CD14-positive monocyte (primary cell): ENCODE results near the gene PKLR. TPM values are rescaled to one million over a fixed set of nuclear protein-coding genes. Genes with fewer than 3 reads are reported as not detected.

Source experiments
- DNase-seq, 3 donors: peaks; one replicate each; pipeline ENCODE4 v3.0.0-alpha.2; 2011 to 2022
- H2AFZ ChIP-seq: 2 replicates; pipeline ENCODE4 v1.6.0; 2012; ENCODE audit warnings: mild to moderate bottlenecking, low read depth, low read length, inconsistent platforms; ENCODE audit not compliant: insufficient read depth, poor library complexity, severe bottlenecking
- H3K27ac ChIP-seq, 2 donors: 1 replicate in 1 of 2; 2 replicates in 1 of 2; pipeline ENCODE4 v1.5.1; 2012 to 2013; ENCODE audit warnings: low read length in 2 of 2, control low read depth in 1 of 2, inconsistent platforms in 1 of 2, low read depth in 1 of 2, mild to moderate bottlenecking in 1 of 2
- H3K27me3 ChIP-seq, 2 donors: one replicate each; pipeline versions ENCODE4 v1.6.0 to v1.6.1; 2011 to 2013; ENCODE audit warnings: low read length in 2 of 2; ENCODE audit not compliant: control insufficient read depth in 2 of 2, insufficient read depth in 2 of 2
- H3K36me3 ChIP-seq, 2 donors: replicated peaks in 1 of 2; 1 replicate in 1 of 2; 2 replicates in 1 of 2; pipeline versions ENCODE4 v1.5.1 to v1.6.1; 2012 to 2013; ENCODE audit warnings: low read length in 2 of 2, control low read depth in 1 of 2, inconsistent platforms in 1 of 2, mild to moderate bottlenecking in 1 of 2; ENCODE audit not compliant: insufficient read depth in 2 of 2, control insufficient read depth in 1 of 2
- H3K4me1 ChIP-seq, 2 donors: 1 replicate in 1 of 2; 2 replicates in 1 of 2; pipeline versions ENCODE4 v1.5.1 to v1.6.1; 2012 to 2013; ENCODE audit warnings: low read length in 2 of 2, control low read depth in 1 of 2, inconsistent platforms in 1 of 2, mild to moderate bottlenecking in 1 of 2, moderate library complexity in 1 of 2; ENCODE audit not compliant: insufficient read depth in 2 of 2, control insufficient read depth in 1 of 2
- H3K4me2 ChIP-seq: replicated peaks from 2 replicates; pipeline ENCODE3; 2012; ENCODE audit warnings: low read length, moderate library complexity, mild to moderate bottlenecking; ENCODE audit not compliant: poor library complexity, severe bottlenecking; ENCODE audit errors: extremely low read depth
- H3K4me3 ChIP-seq, 3 experiments: fragments of 200-600 bp in 1 of 3; sonication (generic) in 1 of 3; replicated peaks in 1 of 3; 1 replicate in 2 of 3; 2 replicates in 1 of 3; pipeline ENCODE4 v1.5.1; 2011 to 2013; ENCODE audit warnings: low read length in 3 of 3, mild to moderate bottlenecking in 3 of 3, control low read depth in 2 of 3, low read depth in 2 of 3, inconsistent platforms in 1 of 3, moderate library complexity in 1 of 3
- H3K79me2 ChIP-seq: 2 replicates; pipeline ENCODE4 v1.6.0; 2012; ENCODE audit warnings: mild to moderate bottlenecking, control low read depth, inconsistent platforms, low read length, moderate library complexity; ENCODE audit not compliant: insufficient read depth
- H3K9ac ChIP-seq: 2 replicates; pipeline ENCODE4 v1.6.0; 2017; ENCODE audit warnings: low read length, mild to moderate bottlenecking; ENCODE audit not compliant: insufficient read depth, poor library complexity, severe bottlenecking
- H3K9me3 ChIP-seq, 2 donors: replicated peaks in 1 of 2; 1 replicate in 1 of 2; 2 replicates in 1 of 2; pipeline versions ENCODE4 v1.5.1 to v1.6.1; 2012 to 2013; ENCODE audit warnings: low read length in 2 of 2, control low read depth in 1 of 2; ENCODE audit not compliant: control insufficient read depth in 1 of 2, insufficient read depth in 1 of 2
- H4K20me1 ChIP-seq: 2 replicates; pipeline ENCODE4 v1.6.0; 2012; ENCODE audit warnings: mild to moderate bottlenecking, low read length, control low read depth, moderate library complexity; ENCODE audit not compliant: insufficient read depth
- H3K27ac Mint-ChIP-seq, 7 donors: one replicate each; pipeline ENCODE4 v1.8.0; 2020; ENCODE audit warnings: mild to moderate bottlenecking in 7 of 7, mixed read lengths in 7 of 7, moderate library complexity in 6 of 7, inconsistent platforms in 2 of 7
- H3K27me3 Mint-ChIP-seq, 3 donors: one replicate each; pipeline ENCODE4 v1.8.0; 2021 to 2022; ENCODE audit warnings: low read depth in 3 of 3, mild to moderate bottlenecking in 3 of 3, mixed read lengths in 3 of 3, moderate library complexity in 3 of 3, inconsistent platforms in 1 of 3
- H3K36me3 Mint-ChIP-seq, 2 donors: one replicate each; pipeline ENCODE4 v1.8.0; 2020; ENCODE audit warnings: mixed read lengths in 2 of 2, inconsistent platforms in 1 of 2, mild to moderate bottlenecking in 1 of 2
- H3K4me1 Mint-ChIP-seq: one replicate; pipeline ENCODE4 v1.8.0; 2020; ENCODE audit warnings: mild to moderate bottlenecking, mixed read lengths
- H3K4me3 Mint-ChIP-seq, 2 donors: one replicate each; pipeline ENCODE4 v1.8.0; 2020; ENCODE audit warnings: mild to moderate bottlenecking in 2 of 2, mixed read lengths in 2 of 2, moderate library complexity in 1 of 2
- H3K9me3 Mint-ChIP-seq, 7 donors: one replicate each; pipeline ENCODE4 v1.8.0; 2020 to 2022; ENCODE audit warnings: mixed read lengths in 7 of 7, mild to moderate bottlenecking in 6 of 7, moderate library complexity in 6 of 7, inconsistent platforms in 2 of 7
- CTCF ChIP-seq: fragments of 200-600 bp; IDR thresholded peaks from one replicate; pipeline ENCODE4 v1.8.0; 2022; ENCODE audit warnings: antibody characterized with exemption, mild to moderate bottlenecking
- WGBS: methylation state at CpG from one replicate; pipeline ENCODE4 v1.1.5; 2013; ENCODE audit warnings: missing lambda C conversion rate; ENCODE audit not compliant: insufficient coverage; 5-methylcytosine and 5-hydroxymethylcytosine counted together
- intact Hi-C, 2 donors: fragments of 100-400 bp; cut with micrococcal nuclease; formaldehyde crosslinking; loops; one replicate each; pipeline versions ENCODE4 v1.15.0 to v1.15.1; 2023
- polyA plus RNA-seq, 3 donors: library from polyadenylated mRNA; depleted of rRNA in 1 of 3; unstranded in 2 of 3; stranded (reverse) in 1 of 3; fragments of 300-500 nt in 2 of 3; fragments of >200 nt in 1 of 3; fragmentation: Illumina TruSeq in 2 of 3; gene quantifications; 1 replicate in 2 of 3; 2 replicates in 1 of 3; pipeline ENCODE4 v1.2.3, GENCODE V29; 2012 to 2021

Gene PKLR
- polyA plus RNA-seq, 3 donors = 0.05 TPM; not detected in 2

DNA sequence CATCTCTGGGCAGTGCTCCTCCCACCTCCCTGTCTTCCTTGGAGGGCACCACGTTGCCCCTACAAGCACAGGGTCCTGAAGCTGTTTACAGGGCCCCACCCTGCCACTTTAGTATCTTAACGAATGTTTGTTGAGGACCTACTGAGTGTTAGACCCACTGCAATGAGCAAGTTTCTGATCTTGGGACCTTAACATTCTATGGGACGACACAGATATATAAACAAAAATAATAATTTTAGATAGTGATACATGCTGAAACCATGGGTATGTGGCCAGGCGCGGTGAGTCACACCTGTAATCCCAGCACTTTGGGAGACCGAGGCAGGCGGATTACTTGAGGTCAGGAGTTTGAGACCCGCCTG, 56.1 kb downstream of the PKLR start:
- Histone ChIP-seq H3K9ac (peak overlapping the region; percentile 63), H3K27me3 (no peaks in the 10 kb centered on the region), H3K27ac (peak overlapping the region; percentile 71 to 74), H3K4me2 (peak overlapping the region; percentile 75), H4K20me1 (peaks cover 4% of the 10 kb centered on the region), H3K79me2 (peaks cover 28% of the 10 kb centered on the region), H3K4me3 (peak overlapping the region; percentile 67 to 95 (median 75)), H3K4me1 (peaks cover 43 to 51% of the 10 kb centered on the region in 2 donors), H2AFZ (peak overlapping the region; percentile 86), H3K36me3 (no peaks in the 10 kb centered on the region), H3K9me3 (no peaks in the 10 kb centered on the region)
- TF ChIP-seq CTCF = no peak
- Mint-ChIP-seq H3K27me3 (peaks cover 0 to 8% (median 2%) of the 10 kb centered on the region in 3 donors), H3K4me3 (peak overlapping the region; percentile 80 to 98), H3K4me1 (peaks cover 49% of the 10 kb centered on the region), H3K9me3 (peaks cover 0 to 2% (median 0%) of the 10 kb centered on the region in 7 donors), H3K27ac (peak overlapping the region in 6 of 7 donors; percentile 81 to 95 (median 91)), H3K36me3 (peaks cover 5 to 11% of the 10 kb centered on the region in 2 donors)
- WGBS = 86% methylated on average over 4 of the region's 8 CpGs
- DNase-seq = no peak
- intact Hi-C loops = no loop called here

- Mint-ChIP-seq H3K36me3 (peaks cover 7 to 14% of the 10 kb centered on the region in 2 donors), H3K9me3 (peaks cover 0 to 2% (median 0%) of the 10 kb centered on the region in 7 donors), H3K27ac (peak overlapping the region; percentile 84 to 95 (median 93)), H3K27me3 (peaks cover 0 to 8% (median 2%) of the 10 kb centered on the region in 3 donors), H3K4me1 (peaks cover 52% of the 10 kb centered on the region), H3K4me3 (peak overlapping the region; percentile 80 to 98)
- TF ChIP-seq CTCF = peak; percentile 27
- H3K27me3 ChIP-seq = no peaks in the 10 kb centered on the region
- H3K79me2 ChIP-seq = peaks cover 34% of the 10 kb centered on the region
- peak overlapping the region; percentile 67 to 95 (median 75) for H3K4me3 ChIP-seq
- WGBS = under 1% methylated on average over 45 of the region's 53 CpGs
- H3K36me3 ChIP-seq = peaks cover 0 to 4% of the 10 kb centered on the region in 2 donors
- H3K4me2 ChIP-seq = peak overlapping the region; percentile 75
- intact Hi-C loops = loop anchor here (5.0 kb wide), 1 partner anchor 37 kb away; the partner anchor contains the start of genes MTX1 (in 2 of the 2) and THBS3 (in 2 of the 2)
- no peaks in the 10 kb centered on the region for H3K9me3 ChIP-seq
- H3K4me1 ChIP-seq = peaks cover 41 to 53% of the 10 kb centered on the region in 2 donors
- peak overlapping the region; percentile 86 for H2AFZ ChIP-seq
- peak; percentile 93 to 94 (median 93) for DNase-seq
- H3K27ac ChIP-seq = peak overlapping the region; percentile 71 to 74
- peak overlapping the region; percentile 63 for H3K9ac ChIP-seq
- peaks cover 4% of the 10 kb centered on the region for H4K20me1 ChIP-seq
Observed at GRCh38 chr1:155244368-155245162, 56.7 kb downstream of the PKLR start.
